ENCODE data around the gene TNS2.

TNS2 gene

GRCh38 chr12:53044896-53045695 lies 4.8 kb upstream of the TNS2 start:
- DNase-seq (ENCODE audit: low spot score): no peak

DNA sequence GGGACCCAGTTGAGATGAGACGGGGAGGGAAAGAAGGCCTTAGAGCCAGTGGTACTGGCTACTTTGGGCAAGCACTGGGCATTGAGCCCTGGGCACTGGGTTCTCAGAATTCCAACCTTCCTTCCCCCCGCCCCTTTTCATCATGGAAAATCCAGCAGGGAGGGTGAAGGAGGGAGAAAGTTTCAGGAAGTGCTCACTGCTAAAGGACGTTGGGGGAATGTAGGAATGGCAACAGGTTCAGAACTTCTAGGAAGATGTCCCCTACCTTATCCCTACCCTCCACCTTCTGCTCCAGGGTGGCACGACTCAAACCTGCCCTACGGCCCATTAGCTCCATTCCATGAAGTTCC lies 4.2 kb upstream of the TNS2 start:
- DNase-seq (ENCODE audit: low spot score): no peak

GRCh38 chr12:53046655-53047220 lies 3.1 kb upstream of the TNS2 start:
- DNase-seq (ENCODE audit: low spot score): no peak

DNA sequence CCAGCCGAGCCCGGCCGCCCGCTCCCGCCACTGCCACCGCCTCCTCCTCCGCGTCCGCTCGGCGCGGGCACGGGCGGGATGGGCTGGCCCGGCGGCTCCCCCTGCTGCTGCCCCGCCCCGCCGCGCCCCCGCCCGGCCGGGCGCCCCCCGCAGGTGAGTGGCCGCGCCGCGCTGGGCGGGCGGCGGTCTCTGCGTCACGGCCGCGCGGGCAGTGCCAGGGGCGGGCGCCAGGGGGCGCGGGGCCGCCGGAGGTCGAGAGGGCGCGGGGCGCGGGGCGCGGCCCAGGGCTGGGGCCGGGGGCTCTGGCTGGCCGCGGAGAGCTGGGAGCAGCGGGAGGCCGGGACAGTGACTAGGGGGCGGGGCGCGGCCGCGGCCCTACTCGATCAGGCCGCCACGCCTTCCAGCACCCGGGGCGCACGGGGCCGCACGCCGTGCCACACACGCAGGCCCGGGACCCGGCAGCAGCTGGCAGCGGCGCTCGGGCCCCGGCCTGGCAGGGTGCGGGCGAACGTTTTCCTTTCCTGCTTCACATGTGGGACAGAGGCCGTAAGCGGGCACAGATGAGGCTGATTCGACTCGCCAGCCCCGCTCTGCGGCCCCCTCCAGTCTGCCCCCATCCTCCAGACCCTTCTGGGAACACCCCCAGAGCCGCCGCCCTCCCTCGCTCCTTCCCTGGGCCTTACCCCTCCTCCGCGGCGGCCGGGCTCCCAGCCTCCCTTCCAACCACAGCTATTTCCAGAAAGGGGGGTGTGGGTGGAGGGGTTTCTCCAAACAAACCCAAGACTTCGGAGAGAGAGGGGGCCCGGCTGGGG lies 2.4 kb upstream of the TNS2 start:
- no peak for DNase-seq (ENCODE audit: low spot score)

DNA sequence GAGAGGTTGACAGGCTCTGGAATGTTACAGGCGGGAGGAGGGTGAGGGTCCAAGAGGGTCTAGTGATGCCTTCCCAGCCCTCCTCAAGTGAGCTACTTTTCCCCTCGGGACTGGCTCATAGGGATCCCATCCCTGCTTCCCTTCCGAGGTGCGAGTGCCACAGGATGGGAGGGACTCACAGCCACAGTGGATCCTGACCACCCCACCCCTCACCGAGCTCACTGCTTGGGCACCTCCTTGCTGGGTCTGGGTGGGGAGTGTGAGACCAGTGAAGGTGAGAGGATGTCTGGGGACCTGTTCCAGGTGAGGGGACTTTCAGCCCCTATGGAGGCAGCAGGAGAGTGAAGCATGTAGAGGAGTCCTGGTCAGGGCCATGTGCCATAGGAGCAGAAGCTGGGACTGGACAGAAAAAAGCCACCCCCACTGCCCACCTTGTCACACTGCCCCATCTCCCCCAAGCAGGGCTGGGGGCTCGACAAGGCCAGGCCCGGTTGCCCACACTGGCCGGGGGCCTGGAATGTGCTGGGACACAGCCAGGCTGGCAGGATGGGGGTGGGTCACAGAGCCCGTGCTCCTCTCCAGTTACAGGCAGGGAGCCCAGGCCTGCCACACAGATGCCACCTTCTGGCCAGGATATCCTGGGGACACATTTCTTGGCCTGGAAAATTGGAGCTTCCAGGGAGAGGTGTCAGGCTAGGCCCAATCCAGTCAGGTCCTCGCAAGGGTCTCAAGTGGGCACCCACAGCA lies 1.7 kb upstream of the TNS2 start:
- DNase-seq (ENCODE audit: low spot score): no peak

DNA sequence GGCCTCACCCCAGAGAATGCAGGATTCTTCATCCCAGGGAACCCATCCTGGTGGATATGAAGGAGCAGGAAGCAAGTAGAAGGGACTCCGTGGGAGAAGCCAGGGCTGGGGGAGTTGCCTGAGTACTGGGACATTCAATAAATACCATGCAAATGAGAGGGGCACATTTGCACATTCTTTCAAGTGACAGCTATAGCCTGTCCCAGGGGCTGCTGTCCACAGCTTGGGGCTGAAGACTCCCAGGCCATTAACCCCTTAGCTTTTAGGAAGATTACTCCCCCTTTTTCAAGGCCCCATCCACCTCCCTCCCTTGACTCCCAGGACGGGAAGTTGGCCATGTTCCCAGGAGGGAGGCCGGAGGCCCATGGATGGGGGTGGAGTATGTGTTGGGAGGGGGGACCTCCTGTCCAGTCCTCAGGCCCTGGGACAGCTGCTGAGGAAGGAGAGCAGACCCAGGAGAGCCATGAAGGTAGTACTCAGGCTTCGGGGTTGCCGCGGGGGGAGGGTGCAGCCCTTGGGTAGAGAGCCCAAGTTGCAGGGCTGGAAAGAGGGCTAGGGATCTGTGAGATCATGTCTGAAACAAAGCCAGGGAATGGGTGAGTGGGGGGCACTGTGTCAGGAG lies 974 bp upstream of the TNS2 start:
- DNase-seq (ENCODE audit: low spot score): no peak

DNA sequence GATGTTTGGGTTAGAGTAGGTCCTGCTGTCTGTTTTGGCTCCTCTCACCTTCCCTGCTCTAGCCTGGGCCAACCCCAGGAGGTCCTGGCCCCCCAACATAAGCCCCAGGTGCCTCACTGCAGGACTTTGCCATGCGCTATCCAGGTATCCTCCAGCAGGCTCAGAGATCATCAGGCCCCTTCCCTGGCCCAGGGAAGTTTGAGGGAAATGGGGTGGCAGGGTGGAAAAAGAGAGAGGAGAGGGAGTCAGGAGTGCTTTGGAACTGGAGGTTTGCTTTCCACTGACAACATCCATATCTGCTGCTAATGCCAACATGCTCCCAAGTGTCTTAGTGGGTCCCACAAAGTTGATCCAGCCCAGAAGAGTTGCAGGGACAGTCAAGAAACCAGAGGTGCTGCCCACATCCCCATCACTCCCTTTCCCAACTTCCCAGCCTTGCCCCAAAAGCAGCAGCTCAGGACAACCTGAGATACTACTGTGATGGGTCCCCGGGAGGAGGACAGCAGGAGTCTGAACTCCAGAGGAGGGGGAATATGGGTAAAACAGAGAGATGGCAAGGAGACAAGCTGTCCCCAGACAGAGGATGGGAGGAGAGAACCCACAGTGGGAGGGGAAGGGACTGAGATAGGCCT lies 677 bp downstream of the TNS2 start:
- DNase-seq (ENCODE audit: low spot score): no peak

GRCh38 chr12:53051058-53051880 lies 1.4 kb downstream of the TNS2 start:
- DNase-seq (ENCODE audit: low spot score): no peak

DNA sequence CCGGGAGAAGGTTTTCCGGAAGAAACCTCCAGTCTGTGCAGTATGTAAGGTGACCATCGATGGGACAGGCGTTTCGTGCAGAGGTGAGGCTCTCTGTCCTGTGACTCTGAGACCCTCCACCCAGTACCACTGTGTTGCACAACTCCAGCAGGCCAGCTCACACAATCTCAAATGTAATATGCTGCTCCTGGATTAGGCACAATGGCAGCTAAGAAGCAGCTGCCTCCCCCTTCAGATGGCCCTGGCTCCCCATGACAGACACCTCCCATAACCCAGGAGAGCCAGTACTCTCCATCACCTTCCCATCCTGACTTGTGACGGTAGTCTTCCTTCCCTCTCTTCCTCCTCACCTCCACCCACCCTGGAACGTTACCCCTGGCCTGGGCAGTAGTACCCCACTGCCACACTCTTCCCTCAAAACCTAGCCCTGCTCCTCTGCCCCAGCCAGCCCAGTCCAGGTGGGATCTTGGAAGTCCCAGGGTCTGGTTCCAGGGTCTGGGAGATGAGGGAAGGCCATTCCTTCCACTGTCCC lies 2.1 kb downstream of the TNS2 start:
- no peak for DNase-seq (ENCODE audit: low spot score)

GRCh38 chr12:53052419-53053217 lies 2.8 kb downstream of the TNS2 start:
- no peak for DNase-seq (ENCODE audit: low spot score)

- no peak for DNase-seq (ENCODE audit: low spot score)
Measured at GRCh38 chr12:53053218-53054111, 3.6 kb downstream of the TNS2 start.

- DNase-seq (ENCODE audit: low spot score): no peak
Measured at GRCh38 chr12:53054112-53054878, 4.4 kb downstream of the TNS2 start.

DNA sequence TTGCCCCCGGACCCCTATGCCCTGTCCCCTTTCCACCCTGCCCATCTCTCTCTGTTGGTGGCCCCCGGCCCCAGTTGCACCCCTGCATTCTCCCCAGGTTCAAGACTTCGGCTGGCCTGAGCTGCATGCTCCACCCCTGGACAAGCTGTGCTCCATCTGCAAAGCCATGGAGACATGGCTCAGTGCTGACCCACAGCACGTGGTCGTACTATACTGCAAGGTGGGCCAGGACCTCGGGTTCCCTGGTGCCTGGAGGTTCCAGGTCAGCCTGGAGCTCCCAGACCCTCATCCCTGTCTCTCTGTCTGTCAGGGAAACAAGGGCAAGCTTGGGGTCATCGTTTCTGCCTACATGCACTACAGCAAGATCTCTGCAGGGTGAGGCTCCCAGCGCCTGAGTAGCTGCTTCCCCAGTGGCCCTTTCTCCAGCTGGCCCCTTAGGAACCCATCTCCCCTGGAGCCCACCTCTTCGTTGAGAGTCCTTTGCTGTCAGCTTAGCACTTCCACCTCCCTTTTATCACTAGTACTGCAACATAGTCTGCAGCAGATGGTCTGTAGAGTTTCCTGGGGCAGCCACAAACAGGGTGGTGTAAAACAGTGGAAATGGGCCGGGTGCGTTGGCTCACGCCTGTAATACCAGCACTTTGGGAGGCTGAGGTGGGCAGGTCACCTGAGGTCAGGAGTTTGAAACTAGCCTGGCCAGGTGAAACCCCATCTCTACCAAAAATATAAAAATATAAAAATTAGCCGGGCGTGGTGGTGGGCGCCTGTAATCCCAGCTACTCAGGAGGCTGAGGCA lies 5.8 kb downstream of the TNS2 start:
- DNase-seq (ENCODE audit: low spot score): no peak

- DNase-seq (ENCODE audit: low spot score): no peak
Measured at GRCh38 chr12:53056296-53056695, 6.4 kb downstream of the TNS2 start.

DNA sequence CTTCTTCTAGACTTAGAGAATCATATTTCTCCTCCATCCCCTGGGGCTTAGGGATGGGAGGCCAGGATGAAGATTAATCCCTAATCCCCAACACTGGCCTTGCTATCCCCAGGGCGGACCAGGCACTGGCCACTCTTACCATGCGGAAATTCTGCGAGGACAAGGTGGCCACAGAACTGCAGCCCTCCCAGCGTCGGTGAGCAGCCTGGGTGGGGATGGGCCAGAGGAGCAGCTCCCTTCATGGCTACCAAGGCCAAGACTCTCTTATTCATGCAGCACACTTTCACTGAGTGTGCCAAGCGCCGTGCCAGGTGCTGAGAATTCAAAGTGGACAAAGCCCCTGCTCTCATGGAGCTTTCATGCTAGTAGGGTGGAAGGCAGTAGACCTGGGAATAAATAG lies 7.0 kb downstream of the TNS2 start:
- no peak for DNase-seq (ENCODE audit: low spot score)

DNA sequence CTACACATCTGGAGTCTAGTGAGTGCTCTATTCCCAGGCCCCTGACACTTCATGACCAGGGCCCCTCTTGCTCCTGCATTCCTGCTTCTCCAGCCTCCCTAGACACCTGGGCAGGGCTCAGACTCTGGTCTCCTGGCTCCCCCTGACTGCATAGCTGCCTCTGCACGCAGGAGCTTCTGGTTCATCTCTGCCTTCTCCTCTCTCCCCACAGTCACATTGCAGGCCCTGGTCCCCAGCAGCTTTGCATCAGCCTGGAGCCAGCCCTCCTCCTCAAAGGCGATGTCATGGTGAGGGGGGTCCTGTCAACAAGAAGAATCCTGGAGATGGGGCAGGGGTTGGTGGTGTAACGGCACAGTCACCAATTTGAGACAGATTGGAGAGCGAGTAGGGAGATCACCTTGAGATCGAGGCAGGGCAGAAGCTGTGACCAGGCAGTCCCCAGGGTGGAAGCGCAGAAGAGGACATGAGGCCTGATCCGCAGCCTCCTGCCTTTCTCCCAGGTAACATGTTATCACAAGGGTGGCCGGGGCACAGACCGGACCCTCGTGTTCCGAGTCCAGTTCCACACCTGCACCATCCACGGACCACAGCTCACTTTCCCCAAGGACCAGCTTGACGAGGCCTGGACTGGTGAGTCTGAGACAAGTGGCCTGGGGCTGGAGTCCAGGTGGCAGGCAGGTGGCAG lies 8.1 kb downstream of the TNS2 start:
- DNase-seq (ENCODE audit: low spot score): no peak

All from COLO829 (cell line).